HG03439 (cell line): ENCODE measurements around the gene HELB.
A peak's percentile ranks its signal among the peaks of the same experiment; 100 is the strongest.

ENCODE experiments used
- ATAC-seq: cut with Tn5 transposase; IDR thresholded peaks from one replicate; pipeline ENCODE4 v1.9.1; 2021; ENCODE audit warnings: mild to moderate bottlenecking, moderate library complexity; ENCODE audit not compliant: unreplicated experiment

The HELB gene

DNA sequence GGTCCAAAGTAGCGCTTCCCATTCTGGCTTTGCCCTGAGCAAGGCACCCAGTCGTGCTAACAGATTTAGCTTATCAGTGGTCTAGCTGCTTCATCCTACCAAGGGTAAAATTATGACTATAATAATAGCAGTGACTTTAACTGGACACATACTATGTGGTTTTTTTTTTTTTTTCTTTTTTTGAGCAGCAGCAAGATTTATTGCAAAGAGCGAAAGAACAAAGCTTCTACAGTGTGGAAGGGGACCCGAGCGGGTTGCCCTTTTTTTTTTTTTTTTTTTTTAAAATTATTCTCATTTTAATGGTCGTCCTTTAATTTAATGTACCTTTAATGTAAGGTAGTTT is 505 bp downstream of the HELB start:
- no peak for ATAC-seq

DNA sequence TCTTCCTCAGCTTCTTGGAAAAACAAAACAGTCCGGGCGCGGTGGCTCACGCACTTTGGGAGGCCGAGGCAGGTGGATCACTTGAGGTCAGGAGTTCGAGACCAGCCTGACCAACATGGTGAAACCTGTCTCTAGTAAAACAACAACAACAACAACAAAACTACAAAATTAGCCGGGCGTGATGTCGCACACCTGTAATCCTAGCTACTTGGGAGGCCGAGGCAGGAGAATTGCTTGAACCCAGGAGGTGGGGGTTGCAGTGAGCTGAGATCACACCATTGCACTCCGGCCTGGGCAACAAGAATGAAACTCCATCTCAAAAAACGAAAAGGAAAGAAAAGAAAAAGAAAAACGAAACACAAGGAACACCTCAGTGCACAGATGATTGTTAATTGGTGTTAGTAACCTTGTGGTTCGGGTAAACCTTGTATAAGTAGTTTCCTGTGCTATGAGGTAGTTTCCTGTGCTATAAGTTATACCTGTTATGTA is 1.1 kb downstream of the HELB start:
- ATAC-seq, result peak; percentile 29

DNA sequence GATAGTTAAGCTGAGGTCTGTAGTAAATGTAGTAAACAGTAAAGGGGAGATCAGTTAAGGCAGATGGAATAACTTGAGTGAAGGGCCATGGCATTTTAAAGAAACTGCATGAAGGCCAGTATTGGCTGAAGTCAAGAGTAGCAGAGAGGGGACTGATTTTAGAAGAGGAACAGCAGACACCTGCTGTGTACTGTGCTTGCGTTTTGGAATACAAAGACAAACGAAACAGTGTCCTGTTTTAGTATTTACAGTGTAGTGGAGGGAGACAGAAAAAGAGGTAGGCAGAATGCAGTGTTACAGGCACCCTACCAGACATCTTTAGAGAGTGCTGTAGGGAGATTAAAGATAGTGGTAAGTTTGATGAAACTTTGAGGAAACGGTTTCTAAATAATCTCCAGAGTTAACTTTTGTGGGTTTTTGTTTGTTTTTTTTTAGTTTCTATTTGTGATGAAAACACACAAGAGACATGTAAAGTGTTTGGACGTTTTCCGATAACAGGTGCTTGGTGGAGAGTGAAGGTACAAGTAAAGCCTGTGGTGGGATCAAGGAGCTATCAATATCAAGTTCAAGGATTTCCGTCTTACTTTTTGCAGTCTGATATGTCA is 2.1 kb downstream of the HELB start:
- no peak for ATAC-seq

DNA sequence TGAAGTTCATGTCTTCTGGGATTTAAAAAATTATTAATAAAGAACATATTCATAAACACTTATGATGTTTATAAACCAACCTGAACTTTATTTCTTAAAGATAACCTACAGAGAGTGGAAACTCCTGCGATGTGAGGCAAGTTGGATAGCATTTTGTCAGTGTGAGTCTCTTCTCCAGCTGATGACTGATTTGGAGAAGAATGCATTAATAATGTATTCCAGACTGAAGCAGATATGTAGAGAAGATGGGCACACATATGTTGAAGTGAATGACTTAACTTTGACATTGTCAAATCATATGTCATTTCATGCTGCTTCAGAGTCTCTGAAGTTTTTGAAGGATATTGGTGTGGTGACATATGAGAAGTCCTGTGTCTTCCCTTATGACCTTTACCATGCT is 7.3 kb downstream of the HELB start:
- ATAC-seq, result no peak

DNA sequence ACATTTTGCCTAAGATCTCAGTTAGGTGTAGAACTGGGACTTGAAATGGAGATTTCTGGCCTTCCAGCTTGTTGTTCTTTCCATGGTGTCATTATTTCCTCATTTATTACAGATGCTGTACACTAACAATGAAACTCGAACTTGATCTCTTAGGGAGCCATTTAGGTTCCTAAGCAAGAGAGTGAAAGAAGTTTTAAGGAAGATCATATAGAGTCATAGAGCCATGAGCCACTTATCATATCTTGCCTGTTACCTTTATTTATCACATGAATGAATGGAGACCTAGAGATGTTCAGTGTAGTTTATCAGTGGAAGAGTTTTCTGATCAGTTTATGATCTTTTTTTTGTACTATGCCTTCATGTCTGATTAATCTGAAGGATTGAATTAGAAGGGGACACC is 9.9 kb downstream of the HELB start:
- ATAC-seq, result no peak

DNA sequence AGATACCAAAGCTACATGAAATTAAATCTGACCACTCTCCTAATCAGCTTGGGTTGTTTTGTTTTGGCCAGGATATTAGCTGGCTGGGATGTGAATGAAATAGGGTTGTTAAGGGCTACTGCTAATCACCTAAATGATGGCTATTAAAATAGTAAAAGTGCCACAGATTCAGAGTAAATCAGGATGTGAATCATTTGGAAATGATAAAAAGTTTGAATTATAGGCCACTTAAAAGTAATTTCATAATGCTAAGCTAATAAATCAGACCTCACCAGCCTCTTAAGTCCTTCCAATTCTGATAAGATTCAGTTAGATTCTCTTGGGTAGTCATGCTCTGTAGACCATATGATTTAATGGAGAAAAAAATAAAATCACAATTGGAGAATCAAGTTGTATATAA is 12.0 kb downstream of the HELB start:
- no peak for ATAC-seq

DNA sequence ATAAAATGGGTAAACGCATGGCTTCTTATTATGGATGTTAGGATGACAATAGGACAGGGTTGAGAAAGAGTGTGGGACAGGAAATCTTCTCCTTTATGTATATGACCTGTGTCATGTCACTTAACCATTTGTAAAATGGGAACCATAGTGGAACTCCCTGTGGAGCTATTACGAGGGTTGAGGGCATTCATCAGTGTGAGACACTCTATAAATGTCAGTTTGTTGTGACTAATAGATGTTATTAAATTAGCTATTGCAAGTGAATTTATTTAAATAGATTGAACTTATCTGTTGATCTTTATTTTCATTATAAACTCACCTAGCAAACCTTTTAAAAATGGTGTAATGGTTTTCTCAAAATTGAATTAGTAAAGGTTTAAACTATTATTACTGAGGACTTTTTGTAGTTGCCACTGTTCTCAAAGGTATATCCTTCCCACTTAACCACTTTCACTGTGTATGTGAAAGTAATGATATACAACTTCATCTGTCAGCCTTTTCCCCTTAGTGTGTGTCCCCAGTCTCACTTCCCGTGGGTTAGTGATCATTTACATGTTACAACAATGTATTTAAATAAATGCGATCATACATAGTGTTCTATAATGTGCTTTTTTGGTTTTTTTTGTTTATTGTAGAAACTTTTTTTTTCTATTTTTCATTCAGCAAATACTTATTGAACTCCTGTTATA is 17.1 kb downstream of the HELB start:
- ATAC-seq, result no peak

DNA sequence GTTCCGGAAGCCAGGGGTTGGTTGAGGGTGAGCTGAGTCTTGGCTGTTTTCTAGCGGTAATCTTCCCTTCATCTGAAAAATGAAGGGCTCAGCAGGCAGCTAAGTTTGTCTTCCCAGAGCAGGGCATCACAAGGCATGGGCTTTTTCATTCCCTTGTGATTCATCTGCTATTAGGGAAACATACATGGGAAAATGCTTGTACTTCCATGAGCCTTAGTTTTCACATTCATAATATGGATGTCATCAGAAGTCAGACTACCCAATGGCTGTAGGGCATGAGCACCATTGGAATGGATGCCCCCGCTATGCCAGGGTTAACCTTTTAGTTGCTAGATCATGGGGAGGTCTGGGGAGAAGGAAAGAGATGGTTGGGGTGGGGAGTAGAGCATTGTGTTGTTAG is 18.7 kb downstream of the HELB start:
- ATAC-seq, result no peak

DNA sequence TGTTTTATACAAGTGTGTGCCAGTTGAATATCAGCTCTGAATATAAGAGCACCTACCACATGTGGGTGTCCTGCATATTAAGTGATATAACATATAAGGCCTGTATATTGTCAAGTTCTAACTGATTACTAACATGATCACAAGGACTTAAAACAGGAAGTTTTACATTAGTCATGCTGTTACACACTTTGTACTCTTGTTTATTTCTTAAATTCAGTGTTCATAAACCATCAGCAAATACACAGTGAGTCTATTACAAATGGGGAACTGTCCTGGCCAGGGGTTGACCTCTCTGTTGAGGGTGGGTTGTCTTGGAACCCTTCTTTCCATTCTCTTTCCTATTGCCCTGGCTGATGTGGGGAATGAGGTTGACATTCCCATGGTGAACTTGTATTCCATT is 19.1 kb downstream of the HELB start:
- ATAC-seq, result no peak

DNA sequence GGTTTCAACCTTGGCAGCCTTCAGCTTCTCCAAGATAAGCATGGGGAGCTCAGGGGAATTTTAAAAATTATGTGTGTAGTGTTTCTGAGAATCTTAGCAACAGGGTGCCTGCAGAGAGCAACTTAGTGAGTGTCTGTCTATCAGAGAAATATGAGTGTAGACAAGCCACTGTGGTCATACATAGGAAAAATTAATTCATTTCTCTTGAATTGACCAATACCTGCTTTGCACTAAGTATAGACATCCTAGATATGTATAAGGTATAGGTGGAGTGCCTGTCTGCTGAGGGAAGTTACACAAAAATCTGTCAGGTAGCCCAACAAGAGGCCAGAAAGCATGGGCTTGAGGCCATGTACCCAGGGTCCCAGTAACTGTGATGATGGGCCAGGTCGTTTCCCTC is 20.7 kb downstream of the HELB start:
- no peak for ATAC-seq

DNA sequence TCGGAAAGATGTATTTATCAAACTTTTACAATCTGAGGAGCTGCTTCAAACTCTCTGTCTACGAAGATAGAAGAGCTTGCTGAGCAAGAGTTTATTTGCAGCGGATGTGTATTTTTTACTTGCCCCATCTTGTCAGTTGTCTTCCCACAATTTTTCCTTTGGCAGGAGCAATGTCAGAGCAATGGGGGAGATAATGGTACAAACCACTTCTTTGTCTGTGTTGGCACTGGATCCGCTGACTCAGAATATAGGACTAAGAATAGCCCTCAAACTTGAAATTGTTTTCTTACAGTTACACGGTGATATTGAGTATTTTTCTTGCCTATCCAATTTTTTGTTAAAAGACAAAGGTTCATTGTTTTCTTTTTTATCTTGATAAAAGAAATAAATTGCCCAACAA is 27.6 kb downstream of the HELB start:
- ATAC-seq, result no peak

DNA sequence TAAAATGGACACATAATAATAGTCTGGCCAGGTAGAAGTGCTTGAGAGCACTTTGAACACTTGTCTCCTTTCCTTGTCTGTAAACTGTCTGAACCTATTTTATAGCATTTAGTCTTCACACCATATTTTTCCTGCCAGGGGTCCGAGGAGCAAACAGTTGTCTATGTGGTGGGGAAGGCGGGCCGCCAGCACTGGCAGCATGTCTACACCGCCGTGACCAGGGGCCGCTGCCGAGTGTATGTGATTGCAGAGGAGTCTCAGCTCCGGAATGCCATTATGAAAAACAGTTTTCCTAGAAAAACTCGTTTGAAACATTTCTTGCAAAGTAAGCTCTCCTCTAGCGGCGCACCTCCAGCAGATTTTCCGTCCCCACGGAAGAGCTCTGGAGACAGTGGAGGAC is 28.7 kb downstream of the HELB start:
- no peak for ATAC-seq

DNA sequence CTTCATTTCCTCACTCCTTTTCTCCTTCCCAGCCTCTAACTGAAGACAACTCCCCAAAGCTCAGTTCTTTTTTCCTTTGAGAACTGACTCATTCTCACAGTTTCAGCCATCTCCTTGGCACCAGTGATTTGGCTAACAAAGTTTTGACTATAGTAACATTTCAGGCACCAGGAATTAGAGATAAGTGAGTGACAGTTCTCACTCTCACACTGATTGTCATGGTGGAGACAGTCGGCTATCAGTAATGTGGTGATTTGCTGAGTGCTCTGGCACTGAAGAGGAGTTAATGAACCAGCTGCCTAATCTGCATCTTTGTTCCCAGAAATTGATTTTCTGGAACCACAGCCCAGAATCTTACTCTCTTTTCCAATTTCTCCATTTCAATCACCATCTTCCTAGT is 29.5 kb downstream of the HELB start:
- ATAC-seq, result no peak

DNA sequence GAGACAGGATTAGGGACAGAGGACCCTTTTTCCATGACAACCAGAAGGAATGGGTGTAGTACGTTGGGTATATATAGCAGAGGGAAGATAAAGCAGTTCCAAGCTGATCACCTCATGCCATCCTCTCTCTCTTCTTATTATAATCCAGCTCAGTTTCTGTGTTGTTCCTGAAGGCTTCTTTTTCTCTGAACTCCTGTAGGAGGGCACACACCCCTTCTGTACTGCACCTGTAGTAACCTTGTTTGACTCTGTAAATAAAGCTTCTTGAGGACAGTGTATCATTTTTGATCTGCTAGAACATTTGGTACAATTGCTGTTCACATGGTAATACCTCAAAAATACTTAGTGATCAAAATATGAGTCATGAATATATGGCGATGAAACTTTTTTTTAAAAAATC is 33.5 kb downstream of the HELB start:
- ATAC-seq, result no peak

DNA sequence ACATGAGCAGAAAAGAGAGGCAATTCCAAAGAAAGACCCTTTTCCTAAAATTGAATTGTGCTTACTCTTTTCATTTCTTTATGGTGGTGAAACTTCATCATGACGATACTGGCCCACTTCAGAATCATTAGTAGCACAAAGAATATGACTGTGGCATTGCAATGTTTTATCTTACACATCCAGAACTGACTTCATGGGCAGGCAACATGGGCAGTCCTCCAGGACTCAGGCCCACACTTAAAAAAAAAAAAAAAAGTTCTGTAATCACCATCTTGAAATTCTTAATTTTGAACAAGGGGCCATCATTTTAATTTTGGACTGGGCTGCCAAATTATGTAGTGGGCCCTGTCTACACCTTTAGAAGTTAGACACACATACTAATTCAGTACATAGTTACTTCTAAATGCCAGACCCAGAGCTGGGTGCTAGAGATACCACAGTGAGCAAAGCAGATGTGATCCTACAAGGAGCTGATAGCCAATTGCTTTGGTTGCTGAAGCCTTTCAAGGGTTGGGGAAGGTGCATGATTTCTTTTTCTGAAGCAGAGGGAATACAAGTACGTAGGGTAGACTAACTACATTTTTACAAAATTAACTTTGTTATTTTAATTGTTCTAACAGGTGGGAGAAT is 35.2 kb downstream of the HELB start:
- ATAC-seq, result no peak

DNA sequence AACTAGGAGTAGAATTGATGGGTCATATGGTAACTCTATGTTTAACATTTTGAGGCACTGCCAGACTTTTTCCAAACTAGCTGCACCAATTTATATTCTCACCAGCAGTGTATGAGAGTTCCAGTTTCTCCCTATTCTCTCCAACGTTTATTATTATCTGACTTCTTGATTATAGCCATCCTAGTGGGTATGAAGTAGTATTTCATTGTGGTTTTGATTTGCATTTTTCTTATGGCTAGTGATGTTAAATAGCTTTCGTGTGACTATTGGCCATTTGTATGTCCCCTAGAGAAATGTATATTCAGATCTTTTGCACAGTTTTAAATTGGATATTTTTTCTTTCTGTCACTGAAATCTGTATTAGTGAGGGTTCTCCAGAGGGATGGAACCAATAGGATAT is 37.8 kb downstream of the HELB start:
- no peak for ATAC-seq

DNA sequence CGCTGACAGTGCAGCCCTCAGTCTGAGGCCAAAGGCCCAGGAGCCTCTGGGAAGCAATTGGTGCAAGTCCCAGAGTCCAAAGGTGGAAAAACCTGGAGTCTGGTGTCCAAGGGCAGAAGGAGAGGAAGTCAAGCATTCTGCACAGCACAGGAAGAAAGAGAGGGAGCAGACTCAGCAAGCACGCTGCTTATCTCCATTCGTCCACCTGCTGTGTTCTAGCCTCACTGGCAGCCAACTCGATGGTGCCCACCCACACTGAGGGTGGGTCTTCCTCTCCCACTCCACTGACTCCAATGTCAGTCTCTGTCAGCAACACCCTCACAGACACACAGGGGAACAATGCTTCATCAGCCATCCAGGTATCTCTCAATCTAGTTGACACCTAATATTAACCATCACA is 38.8 kb downstream of the HELB start:
- no peak for ATAC-seq

DNA sequence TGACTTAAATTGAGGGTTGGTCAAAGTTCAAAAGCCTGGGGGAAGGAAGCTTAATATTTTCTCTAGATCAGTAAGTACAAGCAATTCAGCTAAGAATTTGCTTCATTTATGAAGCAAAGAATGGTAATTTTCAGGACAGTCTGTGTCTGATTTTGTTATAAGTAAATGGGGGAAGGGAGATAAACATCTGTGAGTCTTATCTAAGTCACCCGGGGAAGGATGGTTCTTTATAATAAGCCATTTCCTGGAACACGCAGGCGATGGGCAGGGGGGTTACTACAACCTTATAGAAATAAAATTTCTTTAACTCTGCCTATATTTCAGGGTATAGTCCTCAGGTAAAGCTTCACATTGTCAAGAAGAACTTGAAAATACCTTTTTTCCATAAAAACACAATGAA is 42.9 kb downstream of the HELB start:
- no peak for ATAC-seq

DNA sequence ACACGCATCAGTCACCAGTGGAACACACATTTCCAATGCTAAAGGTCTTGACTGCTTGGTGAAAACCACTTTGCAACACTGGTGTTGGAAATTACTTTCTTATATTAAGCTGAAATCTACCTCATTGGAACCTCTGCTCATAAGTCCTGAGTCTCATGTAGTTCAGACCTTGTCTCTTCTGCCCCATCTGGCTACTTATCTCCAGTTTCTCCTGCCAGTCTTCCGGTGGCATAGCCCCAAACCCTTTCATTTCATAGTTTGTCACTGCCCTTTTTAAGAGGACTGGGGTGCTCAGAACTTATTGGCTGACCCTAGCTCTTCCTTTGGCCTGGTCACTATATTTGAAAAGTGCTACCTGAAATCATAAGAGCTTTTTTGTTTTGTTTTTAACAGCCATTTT is 43.7 kb downstream of the HELB start:
- ATAC-seq, result no peak

DNA sequence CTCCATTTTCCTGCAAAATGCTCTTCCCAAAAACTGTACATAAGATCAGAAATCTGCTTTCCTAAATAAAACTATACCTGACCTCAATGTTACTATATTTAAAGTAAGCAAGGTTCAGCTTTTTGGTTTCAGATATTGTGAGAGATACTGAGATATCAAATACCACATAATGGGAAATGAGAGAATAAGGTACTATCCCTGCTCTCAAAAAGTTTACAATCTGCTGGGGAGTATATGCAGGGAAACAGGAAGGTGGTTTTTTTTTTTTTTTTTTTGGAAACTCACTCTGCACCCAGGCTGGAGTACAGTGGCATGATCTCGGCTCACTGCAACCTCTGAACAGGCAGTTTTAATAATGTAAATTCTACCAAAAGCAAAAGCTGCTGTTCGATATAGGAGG is 49.0 kb downstream of the HELB start:
- no peak for ATAC-seq

DNA sequence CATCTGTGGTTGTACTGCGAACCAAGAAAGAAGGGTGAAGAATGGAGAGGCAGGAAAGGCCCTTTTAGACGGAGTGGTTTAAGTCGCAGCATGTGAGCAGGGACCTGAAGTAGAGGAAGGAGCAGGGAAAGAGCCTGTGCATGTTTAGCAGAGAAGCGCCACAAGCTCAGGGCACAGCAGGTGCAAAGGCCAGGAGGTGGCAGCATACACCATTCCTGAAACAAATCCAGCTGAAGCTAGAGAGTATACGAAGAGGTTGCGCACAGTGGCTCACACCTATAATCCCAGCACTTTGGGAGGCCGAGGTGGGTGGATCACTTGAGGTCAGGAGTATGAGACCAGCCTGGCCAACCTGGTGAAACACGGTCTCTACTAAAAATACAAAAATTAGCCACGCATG is 49.9 kb downstream of the HELB start:
- no peak for ATAC-seq

DNA sequence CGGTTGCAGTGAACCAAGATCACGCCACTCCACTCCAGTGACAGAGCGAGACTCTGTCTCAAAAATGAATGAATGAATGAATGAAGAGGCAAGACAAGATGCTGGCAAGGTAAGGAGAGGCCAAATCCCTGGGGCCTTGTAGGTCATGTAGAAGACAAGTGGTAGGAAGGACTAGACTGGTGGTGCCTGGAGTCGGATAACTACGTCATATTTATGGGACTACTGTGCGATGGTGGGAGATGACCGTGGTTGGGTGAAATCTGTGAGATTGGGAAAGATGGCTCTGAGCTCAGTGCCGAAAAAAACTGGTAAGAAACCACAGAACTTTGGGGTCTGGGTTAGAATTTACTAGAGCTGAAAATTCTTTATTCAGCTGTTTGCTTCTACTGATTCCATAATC is 50.6 kb downstream of the HELB start:
- ATAC-seq, result no peak

DNA sequence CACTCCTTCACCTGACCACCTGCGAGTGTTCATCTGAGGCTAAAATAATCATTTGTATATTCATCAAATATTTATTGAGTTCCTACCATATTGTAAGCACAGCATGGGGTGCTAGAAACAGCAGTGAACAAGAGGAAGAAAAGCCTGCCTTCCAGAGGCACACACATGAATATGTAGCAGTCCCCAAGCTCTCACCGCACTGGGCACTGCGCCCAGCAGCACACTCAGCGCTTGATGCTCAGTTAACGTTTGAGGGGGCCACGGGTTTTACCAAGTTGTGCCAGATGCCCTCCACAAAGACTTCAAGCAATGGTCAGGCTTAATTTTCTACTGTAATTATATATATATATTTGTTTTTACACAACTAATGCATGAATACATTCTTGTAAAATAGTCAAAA is 52.0 kb downstream of the HELB start:
- ATAC-seq, result no peak
